GM06990 (cell line): Measurements from ENCODE around the gene MESD.

Source experiments
- DNase-seq: peaks from one replicate; pipeline ENCODE4 v3.0.0-alpha.2; 2011; ENCODE audit not compliant: insufficient read length; ENCODE audit errors: extremely low read depth
- H3K27me3 ChIP-seq: replicated peaks from 2 replicates; pipeline ENCODE4 v1.6.0; 2011; ENCODE audit warnings: low read length; ENCODE audit not compliant: control insufficient read depth, insufficient read depth
- H3K36me3 ChIP-seq: 2 replicates; pipeline ENCODE4 v1.5.1; 2011; ENCODE audit warnings: low read length; ENCODE audit not compliant: control insufficient read depth, insufficient read depth
- H3K4me3 ChIP-seq: replicated peaks from 2 replicates; pipeline ENCODE4 v1.5.1; 2011; ENCODE audit warnings: low read depth, mild to moderate bottlenecking, control low read depth, low read length
- CTCF ChIP-seq: IDR thresholded peaks from 2 replicates; pipeline ENCODE4 v1.5.1; 2011; ENCODE audit warnings: low read length, control low read depth, mild to moderate bottlenecking, inconsistent platforms; ENCODE audit not compliant: insufficient read depth, poor library complexity, severe bottlenecking

The MESD gene

GRCh38 chr15:80989518-80990478 lies at the start of gene MESD:
MESD (minus strand) TSS chr15:80989819; CDS start chr15:80989791, 28 bp downstream.
- Histone ChIP-seq H3K4me3 (peak within 1 kb of the TSS; percentile 87), H3K36me3 (no peaks in the 10 kb centered on the region), H3K27me3 (no peaks in the 10 kb centered on the region)
- no peak for TF ChIP-seq CTCF
- DNase-seq = peak; percentile 95

- DNase-seq = no peak
- Histone ChIP-seq H3K27me3 (no peaks in the 10 kb centered on the region), H3K4me3 (no peak overlapping the region), H3K36me3 (no peaks in the 10 kb centered on the region)
- TF ChIP-seq CTCF = no peak
These were observed 49.5 kb upstream of the MESD start for GRCh38 chr15:81038975-81039607.

GRCh38 chr15:81037952-81038743 lies 48.5 kb upstream of the MESD start:
- TF ChIP-seq CTCF = no peak
- no peak for DNase-seq
- Histone ChIP-seq H3K27me3 (no peaks in the 10 kb centered on the region), H3K36me3 (no peaks in the 10 kb centered on the region), H3K4me3 (no peak overlapping the region)

GRCh38 chr15:81033508-81033907 lies 43.9 kb upstream of the MESD start:
- Histone ChIP-seq H3K4me3 (no peak overlapping the region), H3K36me3 (no peaks in the 10 kb centered on the region), H3K27me3 (no peaks in the 10 kb centered on the region)
- TF ChIP-seq CTCF = no peak
- DNase-seq = no peak

GRCh38 chr15:81032818-81033217 lies 43.2 kb upstream of the MESD start:
- no peak for TF ChIP-seq CTCF
- Histone ChIP-seq H3K4me3 (no peak overlapping the region), H3K27me3 (no peaks in the 10 kb centered on the region), H3K36me3 (no peaks in the 10 kb centered on the region)
- DNase-seq = no peak
